WERI-Rb-1 (cell line): Measurements from ENCODE around the gene CHRNA4.

ENCODE experiments used
- DNase-seq: peaks from one replicate; pipeline ENCODE4 v3.0.0-alpha.2; 2020
- H3K27ac ChIP-seq: fragments of 250-450 bp; sonication (Bioruptor Pico); 2 replicates; pipeline ENCODE4 v1.5.1; 2020; ENCODE audit warnings: mild to moderate bottlenecking, moderate library complexity
- H3K27me3 ChIP-seq: fragments of 250-450 bp; sonication (Bioruptor Pico); 2 replicates; pipeline ENCODE4 v1.5.1; 2021; ENCODE audit warnings: mild to moderate bottlenecking, low read depth, moderate library complexity; ENCODE audit not compliant: insufficient read depth, severe bottlenecking
- H3K36me3 ChIP-seq: fragments of 250-450 bp; sonication (Bioruptor Pico); 2 replicates; pipeline ENCODE4 v1.5.1; 2020; ENCODE audit warnings: mild to moderate bottlenecking, moderate library complexity
- H3K4me3 ChIP-seq: 2 replicates; pipeline ENCODE4 v1.5.1; 2011; ENCODE audit warnings: low read depth, mild to moderate bottlenecking, control low read depth, low read length
- H3K9me3 ChIP-seq: fragments of 250-450 bp; sonication (Bioruptor Pico); 2 replicates; pipeline ENCODE4 v1.5.1; 2021; ENCODE audit warnings: mild to moderate bottlenecking, moderate library complexity; ENCODE audit not compliant: severe bottlenecking
- TF ChIP-seq, protein P1 (sequence below): IDR thresholded peaks from 2 replicates; pipeline ENCODE4 v1.5.1; 2011; ENCODE audit warnings: low read depth, mild to moderate bottlenecking, control low read depth, inconsistent platforms, low read length

CHRNA4 gene

DNA sequence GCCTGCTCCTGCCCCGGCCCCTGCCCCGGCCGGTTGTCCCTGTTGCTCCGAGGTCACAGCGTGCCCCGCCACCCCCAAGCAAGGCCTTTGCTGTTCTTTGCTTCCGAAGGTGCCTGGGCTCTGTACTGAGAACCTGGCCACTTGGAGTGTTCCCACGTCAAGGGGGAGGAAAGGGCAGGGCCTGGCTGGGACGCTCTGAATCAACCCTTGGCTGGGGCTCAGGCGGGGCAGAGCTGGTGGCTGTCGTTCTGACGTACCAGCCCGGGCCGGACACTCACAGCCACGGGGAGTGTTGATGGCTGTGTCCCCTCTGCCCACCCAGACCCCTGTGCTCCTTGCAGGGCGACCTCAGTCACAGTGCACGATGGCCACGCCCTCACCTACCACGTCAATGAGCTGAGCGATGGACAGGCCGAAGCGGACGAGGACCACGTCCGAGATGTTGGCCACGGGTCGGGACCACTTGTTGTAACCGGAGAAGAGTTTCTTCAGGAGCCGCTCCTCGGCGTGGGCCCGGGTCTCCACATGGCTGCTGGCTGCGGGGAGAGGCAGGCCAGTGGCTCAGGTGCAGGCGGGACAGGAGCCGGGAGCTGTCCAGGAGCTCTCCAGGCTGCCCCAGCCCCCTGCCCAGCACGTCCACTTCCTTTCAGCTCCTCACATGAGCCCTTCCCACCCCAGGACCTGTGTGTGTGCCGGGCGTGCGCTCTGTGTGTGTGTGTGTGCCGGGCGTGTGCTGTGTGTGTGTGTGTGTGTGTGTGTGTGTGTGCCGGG lies 1.8 kb downstream of the CHRNA4 start:
- TF ChIP-seq, protein P1, sequence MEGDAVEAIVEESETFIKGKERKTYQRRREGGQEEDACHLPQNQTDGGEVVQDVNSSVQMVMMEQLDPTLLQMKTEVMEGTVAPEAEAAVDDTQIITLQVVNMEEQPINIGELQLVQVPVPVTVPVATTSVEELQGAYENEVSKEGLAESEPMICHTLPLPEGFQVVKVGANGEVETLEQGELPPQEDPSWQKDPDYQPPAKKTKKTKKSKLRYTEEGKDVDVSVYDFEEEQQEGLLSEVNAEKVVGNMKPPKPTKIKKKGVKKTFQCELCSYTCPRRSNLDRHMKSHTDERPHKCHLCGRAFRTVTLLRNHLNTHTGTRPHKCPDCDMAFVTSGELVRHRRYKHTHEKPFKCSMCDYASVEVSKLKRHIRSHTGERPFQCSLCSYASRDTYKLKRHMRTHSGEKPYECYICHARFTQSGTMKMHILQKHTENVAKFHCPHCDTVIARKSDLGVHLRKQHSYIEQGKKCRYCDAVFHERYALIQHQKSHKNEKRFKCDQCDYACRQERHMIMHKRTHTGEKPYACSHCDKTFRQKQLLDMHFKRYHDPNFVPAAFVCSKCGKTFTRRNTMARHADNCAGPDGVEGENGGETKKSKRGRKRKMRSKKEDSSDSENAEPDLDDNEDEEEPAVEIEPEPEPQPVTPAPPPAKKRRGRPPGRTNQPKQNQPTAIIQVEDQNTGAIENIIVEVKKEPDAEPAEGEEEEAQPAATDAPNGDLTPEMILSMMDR: no peak
- Histone ChIP-seq H3K36me3 (no peaks in the 10 kb centered on the region), H3K9me3 (no peaks in the 10 kb centered on the region), H3K27me3 (no peaks in the 10 kb centered on the region), H3K4me3 (no peak overlapping the region), H3K27ac (no peak overlapping the region)
- no peak for DNase-seq

DNA sequence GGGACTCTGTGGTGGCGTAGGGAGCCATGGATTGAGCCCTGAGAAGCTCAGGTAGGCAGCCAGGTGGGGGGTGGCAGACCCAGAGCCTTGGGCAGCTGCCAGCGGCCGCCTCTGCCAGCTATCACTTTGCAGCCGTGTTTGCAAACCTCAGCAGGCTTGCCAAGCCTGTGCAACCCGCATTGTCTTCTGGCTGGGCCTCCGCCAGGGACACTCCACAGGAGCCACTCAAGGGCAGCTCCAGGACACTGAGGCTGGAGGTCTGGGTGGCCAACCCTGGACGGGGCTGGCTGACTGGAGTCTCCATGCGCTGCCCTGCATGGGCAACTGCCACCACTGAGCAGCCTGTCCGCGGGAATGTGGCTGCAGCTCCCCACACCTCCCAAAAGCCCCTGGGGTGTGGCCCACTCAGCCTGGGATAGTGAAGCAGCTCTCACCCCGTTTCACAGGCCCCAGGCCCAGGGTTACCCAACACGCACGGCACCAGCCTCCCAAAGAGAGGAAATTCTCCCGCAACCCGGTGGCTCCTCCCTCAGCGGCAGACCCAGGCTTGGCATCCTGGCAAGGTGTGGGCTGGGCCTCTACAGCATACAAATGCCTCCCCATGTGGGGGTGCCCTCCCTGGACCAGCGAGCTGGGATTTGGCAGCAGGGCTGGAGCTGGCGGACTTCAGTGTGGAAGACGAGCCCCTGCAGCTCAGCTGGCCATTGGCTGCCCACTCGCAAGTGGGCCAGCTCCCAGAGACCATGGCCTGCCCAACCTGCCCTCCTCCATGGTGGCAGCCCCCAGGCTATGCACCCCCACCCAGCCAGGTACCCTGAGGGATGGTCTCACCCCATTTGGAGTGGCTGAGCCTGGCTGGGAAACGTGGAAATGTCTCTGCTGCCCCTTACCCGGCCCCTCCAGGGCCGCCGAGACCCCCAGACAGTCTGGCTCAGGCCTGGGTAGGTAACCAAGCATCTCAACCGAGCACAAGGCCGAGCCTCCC lies 2.9 kb downstream of the CHRNA4 start:
- no peak overlapping the region for H3K27ac ChIP-seq
- no peak overlapping the region for H3K4me3 ChIP-seq
- no peaks in the 10 kb centered on the region for H3K36me3 ChIP-seq
- DNase-seq: no peak
- H3K27me3 ChIP-seq: no peaks in the 10 kb centered on the region
- H3K9me3 ChIP-seq: no peaks in the 10 kb centered on the region
- TF ChIP-seq, protein P1: no peak

DNA sequence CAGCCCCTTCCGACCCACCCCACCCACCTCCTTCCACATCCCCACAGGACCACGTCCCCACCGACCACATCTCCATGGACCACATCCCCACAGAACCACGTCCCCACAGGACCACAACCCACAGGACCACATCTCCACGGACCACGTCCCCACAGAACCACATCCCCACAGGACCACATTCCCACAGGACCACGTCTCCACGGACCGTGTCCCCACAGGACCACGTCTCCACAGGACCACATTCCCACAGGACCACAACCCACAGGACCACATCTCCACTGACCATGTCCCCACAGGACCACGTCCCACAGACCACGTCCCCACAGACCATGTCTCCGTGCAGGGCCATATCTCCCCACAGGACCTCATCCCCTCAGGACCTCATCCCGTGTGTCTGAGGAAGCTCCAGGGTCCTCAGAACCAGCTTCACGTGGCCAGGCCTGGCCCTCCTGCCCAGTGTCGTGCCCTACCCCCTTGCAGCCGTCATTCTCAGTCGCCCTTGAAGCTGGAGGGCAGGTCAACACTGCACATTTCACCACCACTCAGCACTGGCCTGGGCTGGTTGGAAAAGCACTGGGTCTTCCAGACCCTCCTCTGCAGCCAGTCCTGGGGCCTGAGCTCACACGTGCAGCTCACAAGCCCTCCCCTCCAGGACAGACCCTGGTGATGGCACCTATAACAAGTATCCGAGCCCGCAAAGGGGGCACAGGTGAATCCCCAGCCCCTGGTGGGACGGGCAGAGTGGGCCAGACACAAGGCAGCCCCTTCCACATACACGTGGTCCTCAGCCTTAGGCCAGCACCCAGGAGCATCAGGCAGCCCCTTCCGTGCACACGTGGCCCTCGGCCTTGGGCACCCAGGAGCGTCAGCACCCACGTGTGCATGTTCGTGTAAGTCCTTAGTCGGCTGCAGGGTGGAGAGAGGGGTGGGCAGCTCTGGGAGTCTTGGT lies 3.9 kb downstream of the CHRNA4 start:
- Histone ChIP-seq H3K9me3 (no peaks in the 10 kb centered on the region), H3K27me3 (no peaks in the 10 kb centered on the region)
- TF ChIP-seq, protein P1: no peak

DNA sequence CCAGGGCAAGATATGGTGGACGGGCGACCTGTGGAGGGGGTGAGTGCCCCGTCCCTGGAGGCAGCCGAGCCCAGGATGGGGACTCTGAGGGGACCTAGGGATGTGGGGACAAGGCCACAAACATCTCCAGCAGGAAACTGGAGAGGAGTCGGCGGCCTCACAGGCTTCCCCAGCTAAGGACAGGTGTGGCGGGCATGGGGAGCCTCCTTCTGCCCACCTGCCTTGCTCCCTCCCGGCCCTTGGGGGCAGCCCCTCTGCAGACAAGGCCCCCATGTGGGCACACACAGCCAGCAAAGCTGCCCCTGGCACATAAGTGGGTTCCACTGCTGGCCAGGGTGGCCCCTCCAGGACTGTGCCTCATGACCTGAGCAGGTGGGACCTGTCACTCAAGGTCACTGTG lies 4.6 kb downstream of the CHRNA4 start:
- TF ChIP-seq, protein P1: no peak
- no peaks in the 10 kb centered on the region for H3K27me3 ChIP-seq
- no peak overlapping the region for H3K4me3 ChIP-seq
- peaks cover 5% of the 10 kb centered on the region for H3K9me3 ChIP-seq
- DNase-seq: no peak
- no peaks in the 10 kb centered on the region for H3K36me3 ChIP-seq
- no peak overlapping the region for H3K27ac ChIP-seq

More for the DNA sequence above, 3.9 kb downstream of the CHRNA4 start:
- Histone ChIP-seq H3K36me3 (no peaks in the 10 kb centered on the region), H3K4me3 (no peak overlapping the region), H3K27ac (no peak overlapping the region)
- no peak for DNase-seq

DNA sequence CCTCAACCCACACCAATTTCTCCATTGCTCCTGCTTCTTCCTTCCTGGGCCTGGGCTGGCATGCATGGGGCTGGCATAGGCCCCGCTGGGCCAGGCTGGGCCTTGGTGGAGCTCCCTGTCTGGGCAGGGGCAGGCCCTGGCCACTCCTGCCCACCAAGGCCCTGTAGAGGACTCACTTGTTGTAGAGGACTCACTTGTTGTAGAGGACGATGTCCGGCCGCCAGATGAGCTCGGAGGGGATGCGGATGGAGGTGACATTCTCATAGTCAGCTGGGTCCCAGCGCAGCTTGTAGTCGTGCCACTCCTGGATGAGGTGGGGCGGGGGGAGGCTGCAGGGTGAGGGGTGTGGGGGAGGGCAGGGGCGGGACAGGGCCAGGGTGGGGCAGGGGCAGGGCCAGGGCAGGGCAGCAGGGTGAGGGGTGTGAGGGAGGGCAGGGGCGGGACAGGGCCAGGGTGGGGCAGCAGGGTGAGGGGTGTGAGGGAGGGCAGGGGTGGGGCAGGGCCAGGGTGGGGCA lies 5.3 kb downstream of the CHRNA4 start:
- H3K4me3 ChIP-seq: no peak overlapping the region
- H3K27ac ChIP-seq: no peak overlapping the region
- H3K27me3 ChIP-seq: no peaks in the 10 kb centered on the region
- DNase-seq: no peak
- peaks cover 9% of the 10 kb centered on the region for H3K9me3 ChIP-seq
- TF ChIP-seq, protein P1: no peak
- no peaks in the 10 kb centered on the region for H3K36me3 ChIP-seq
